HUDEP-2 (cell line): ENCODE results near the gene TYW5.

Experiments used
- DNase-seq, 76 experiments: peaks; one replicate each; lab custom pipeline; 2025; ENCODE audit not compliant: unreplicated experiment in 76 of 76; lab: John Stamatoyannopoulos, UW

The TYW5 gene

GRCh38 chr2:199977984-199978415 lies 22.7 kb upstream of the TYW5 start:
- DNase-seq, result no peak

GRCh38 chr2:199975273-199975895 lies 20.1 kb upstream of the TYW5 start:
- DNase-seq, result no peak

GRCh38 chr2:199973703-199974102 lies 18.4 kb upstream of the TYW5 start:
- peak in 1 of 76 experiments; percentile 14 for DNase-seq

- no peak for DNase-seq
These were observed 16.9 kb upstream of the TYW5 start for GRCh38 chr2:199972088-199972626.

GRCh38 chr2:199968126-199968525 lies 12.8 kb upstream of the TYW5 start:
- no peak for DNase-seq

- DNase-seq, result no peak
These were observed 11.7 kb upstream of the TYW5 start for GRCh38 chr2:199966976-199967375.

- no peak for DNase-seq
These were observed 11.1 kb upstream of the TYW5 start for GRCh38 chr2:199966405-199966804.

- DNase-seq, result no peak
These were observed 6.9 kb upstream of the TYW5 start for GRCh38 chr2:199962203-199962602.

GRCh38 chr2:199958014-199958413 lies 2.7 kb upstream of the TYW5 start:
- no peak for DNase-seq

GRCh38 chr2:199956062-199956380 lies 730 bp upstream of the TYW5 start:
- DNase-seq, result peak in 3 of 76 experiments; percentile 11 to 34 (median 19)

- DNase-seq, result peak in 16 of 76 experiments; percentile 23 to 71 (median 56)
These were observed 318 bp downstream of the TYW5 start for GRCh38 chr2:199955007-199955338.

- DNase-seq, result no peak
These were observed 4.3 kb downstream of the TYW5 start for GRCh38 chr2:199951023-199951422.

- no peak for DNase-seq
These were observed 4.9 kb downstream of the TYW5 start for GRCh38 chr2:199950396-199950795.

- no peak for DNase-seq
These were observed 8.5 kb downstream of the TYW5 start for GRCh38 chr2:199946836-199947235.

GRCh38 chr2:199946196-199946595 lies 9.1 kb downstream of the TYW5 start:
- DNase-seq, result no peak

- no peak for DNase-seq
These were observed 11.9 kb downstream of the TYW5 start for GRCh38 chr2:199943373-199943772.

- DNase-seq, result peak in 7 of 76 experiments; percentile 8 to 35 (median 16)
These were observed 14.9 kb downstream of the TYW5 start for GRCh38 chr2:199940373-199940772.

- DNase-seq, result no peak
These were observed 18.7 kb downstream of the TYW5 start for GRCh38 chr2:199936554-199936953.

- no peak for DNase-seq
These were observed 21.8 kb downstream of the TYW5 start for GRCh38 chr2:199933466-199933865.

- peak in 62 of 76 experiments; percentile 5 to 79 (median 42) for DNase-seq
These were observed 22.9 kb downstream of the TYW5 start for GRCh38 chr2:199932312-199932855.

- no peak for DNase-seq
These were observed 26.0 kb downstream of the TYW5 start for GRCh38 chr2:199929262-199929661.

GRCh38 chr2:199928626-199929025 lies 26.7 kb downstream of the TYW5 start:
- DNase-seq, result no peak

- DNase-seq, result no peak
These were observed 27.1 kb downstream of the TYW5 start for GRCh38 chr2:199928226-199928625.
